ENCODE results near the gene NRXN2. TPM values are rescaled to one million over a fixed set of nuclear protein-coding genes. Genes with fewer than 3 reads are reported as not detected.

The NRXN2 gene
- total and polyA plus RNA-seq, 4 donors: 0.17 to 2.8 (median 1.4) TPM

DNA sequence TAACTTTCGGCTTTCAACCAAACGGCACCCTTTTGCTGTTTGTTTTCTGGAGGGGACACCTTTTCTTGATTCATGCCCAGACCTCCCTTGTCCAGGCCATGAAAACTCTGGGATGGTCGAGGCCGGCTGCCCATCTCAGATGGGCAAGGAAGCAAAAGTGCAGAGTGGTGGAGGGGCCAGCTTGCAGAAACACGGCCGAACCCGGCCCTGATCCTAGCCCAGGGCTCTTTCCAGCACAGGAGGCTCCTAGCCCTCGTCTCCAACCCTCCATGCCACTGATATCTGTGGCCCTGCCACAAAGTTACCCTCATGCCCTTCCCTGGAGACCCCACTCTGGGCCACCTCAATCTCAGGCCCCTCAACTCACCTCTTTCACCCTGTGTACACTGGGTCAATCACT, 150.9 kb downstream of the NRXN2 start:
- TF ChIP-seq, protein P1, sequence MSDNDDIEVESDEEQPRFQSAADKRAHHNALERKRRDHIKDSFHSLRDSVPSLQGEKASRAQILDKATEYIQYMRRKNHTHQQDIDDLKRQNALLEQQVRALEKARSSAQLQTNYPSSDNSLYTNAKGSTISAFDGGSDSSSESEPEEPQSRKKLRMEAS (IDR thresholded peaks at IDR 0.05): no peak
- no peaks in the 10 kb centered on the region for H3K27me3 ChIP-seq (ENCODE audit: control insufficient read depth in 4 of 4, insufficient read depth in 4 of 4, low read length in 3 of 4)
- H3K9ac ChIP-seq (ENCODE audit: low read depth in 1 of 2, low read length in 2 of 2): no peak overlapping the region
- H3K27ac ChIP-seq (ENCODE audit: low read depth in 1 of 2, low read length in 2 of 2): no peak overlapping the region
- H3K4me1 ChIP-seq (ENCODE audit: control insufficient read depth in 4 of 4, insufficient read depth in 4 of 4, low read length in 3 of 4): peaks cover 0 to 2% (median 0%) of the 10 kb centered on the region in 4 donors
- no peaks in the 10 kb centered on the region for H3K36me3 ChIP-seq (ENCODE audit: control insufficient read depth in 4 of 4, insufficient read depth in 3 of 4, low read depth in 1 of 4, low read length in 3 of 4)
- 89% methylated on average over 8 of the region's 8 CpGs for WGBS
- DNase-seq (ENCODE audit: low spot score): no peak
- no peaks in the 10 kb centered on the region for H3K9me3 ChIP-seq (ENCODE audit: control insufficient read depth in 4 of 4, low read length in 3 of 4)
- no peak overlapping the region for H3K4me3 ChIP-seq (ENCODE audit: low read depth in 1 of 3, low read length in 3 of 3)

DNA sequence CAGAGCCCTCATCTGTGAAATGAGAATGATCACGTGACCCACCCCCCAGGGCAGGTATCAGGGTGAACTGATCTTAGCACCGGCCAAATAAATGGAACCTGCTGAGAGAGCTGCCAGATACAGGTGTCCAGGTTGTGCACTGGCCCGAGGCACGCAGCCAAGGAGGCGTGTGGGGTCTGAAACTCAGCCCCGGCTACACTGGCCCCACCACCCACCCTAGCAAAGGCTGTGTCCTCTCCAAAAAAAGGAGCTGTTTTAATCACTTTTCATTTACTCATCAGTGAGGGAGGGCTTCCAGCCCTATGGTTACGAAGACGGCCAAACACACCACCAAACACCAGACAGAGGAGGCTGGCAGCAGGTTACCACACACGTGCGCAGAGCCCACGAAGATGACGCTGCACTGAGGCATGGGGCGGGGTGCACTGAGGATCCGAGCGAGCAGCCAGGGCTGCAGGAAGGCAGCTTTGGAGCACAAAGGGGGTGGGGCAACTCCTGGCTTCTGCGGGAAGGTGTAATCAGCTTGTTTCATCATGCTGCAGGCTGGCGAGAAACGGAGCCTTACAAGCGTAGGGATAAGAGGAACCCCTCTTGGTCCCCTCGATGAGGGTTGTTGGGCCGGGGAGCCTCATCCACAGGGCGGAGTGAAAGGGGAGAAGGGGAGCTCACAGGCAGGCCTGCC, 151.4 kb downstream of the NRXN2 start:
- Histone ChIP-seq H3K27me3 (ENCODE audit: control insufficient read depth in 4 of 4, insufficient read depth in 4 of 4, low read length in 3 of 4) (no peaks in the 10 kb centered on the region), H3K4me1 (ENCODE audit: control insufficient read depth in 4 of 4, insufficient read depth in 4 of 4, low read length in 3 of 4) (peaks cover 0 to 6% (median 1%) of the 10 kb centered on the region in 4 donors), H3K4me3 (ENCODE audit: low read depth in 1 of 3, low read length in 3 of 3) (no peak overlapping the region), H3K9ac (ENCODE audit: low read depth in 1 of 2, low read length in 2 of 2) (no peak overlapping the region), H3K27ac (ENCODE audit: low read depth in 1 of 2, low read length in 2 of 2) (no peak overlapping the region), H3K9me3 (ENCODE audit: control insufficient read depth in 4 of 4, low read length in 3 of 4) (no peaks in the 10 kb centered on the region), H3K36me3 (ENCODE audit: control insufficient read depth in 4 of 4, insufficient read depth in 3 of 4, low read depth in 1 of 4, low read length in 3 of 4) (no peaks in the 10 kb centered on the region)
- no peak for DNase-seq (ENCODE audit: low spot score)
- TF ChIP-seq SP1 (IDR thresholded peaks at IDR 0.05) (no peak), YY1 (IDR thresholded peaks at IDR 0.05) (no peak), HNF4A (conservative IDR thresholded peaks at IDR 0.05) (no peak), TAF1 (conservative IDR thresholded peaks at IDR 0.05) (no peak), GABPA (IDR thresholded peaks at IDR 0.05 in 1 of 2, conservative IDR thresholded peaks at IDR 0.05 in 1 of 2) (no peak)
- TF ChIP-seq, protein P2, sequence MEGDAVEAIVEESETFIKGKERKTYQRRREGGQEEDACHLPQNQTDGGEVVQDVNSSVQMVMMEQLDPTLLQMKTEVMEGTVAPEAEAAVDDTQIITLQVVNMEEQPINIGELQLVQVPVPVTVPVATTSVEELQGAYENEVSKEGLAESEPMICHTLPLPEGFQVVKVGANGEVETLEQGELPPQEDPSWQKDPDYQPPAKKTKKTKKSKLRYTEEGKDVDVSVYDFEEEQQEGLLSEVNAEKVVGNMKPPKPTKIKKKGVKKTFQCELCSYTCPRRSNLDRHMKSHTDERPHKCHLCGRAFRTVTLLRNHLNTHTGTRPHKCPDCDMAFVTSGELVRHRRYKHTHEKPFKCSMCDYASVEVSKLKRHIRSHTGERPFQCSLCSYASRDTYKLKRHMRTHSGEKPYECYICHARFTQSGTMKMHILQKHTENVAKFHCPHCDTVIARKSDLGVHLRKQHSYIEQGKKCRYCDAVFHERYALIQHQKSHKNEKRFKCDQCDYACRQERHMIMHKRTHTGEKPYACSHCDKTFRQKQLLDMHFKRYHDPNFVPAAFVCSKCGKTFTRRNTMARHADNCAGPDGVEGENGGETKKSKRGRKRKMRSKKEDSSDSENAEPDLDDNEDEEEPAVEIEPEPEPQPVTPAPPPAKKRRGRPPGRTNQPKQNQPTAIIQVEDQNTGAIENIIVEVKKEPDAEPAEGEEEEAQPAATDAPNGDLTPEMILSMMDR (IDR thresholded peaks at IDR 0.05; ENCODE audit: low read depth, low read length, missing input control): no peak
- TF ChIP-seq, protein P3, sequence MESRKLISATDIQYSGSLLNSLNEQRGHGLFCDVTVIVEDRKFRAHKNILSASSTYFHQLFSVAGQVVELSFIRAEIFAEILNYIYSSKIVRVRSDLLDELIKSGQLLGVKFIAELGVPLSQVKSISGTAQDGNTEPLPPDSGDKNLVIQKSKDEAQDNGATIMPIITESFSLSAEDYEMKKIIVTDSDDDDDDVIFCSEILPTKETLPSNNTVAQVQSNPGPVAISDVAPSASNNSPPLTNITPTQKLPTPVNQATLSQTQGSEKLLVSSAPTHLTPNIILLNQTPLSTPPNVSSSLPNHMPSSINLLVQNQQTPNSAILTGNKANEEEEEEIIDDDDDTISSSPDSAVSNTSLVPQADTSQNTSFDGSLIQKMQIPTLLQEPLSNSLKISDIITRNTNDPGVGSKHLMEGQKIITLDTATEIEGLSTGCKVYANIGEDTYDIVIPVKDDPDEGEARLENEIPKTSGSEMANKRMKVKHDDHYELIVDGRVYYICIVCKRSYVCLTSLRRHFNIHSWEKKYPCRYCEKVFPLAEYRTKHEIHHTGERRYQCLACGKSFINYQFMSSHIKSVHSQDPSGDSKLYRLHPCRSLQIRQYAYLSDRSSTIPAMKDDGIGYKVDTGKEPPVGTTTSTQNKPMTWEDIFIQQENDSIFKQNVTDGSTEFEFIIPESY (IDR thresholded peaks at IDR 0.05): no peak
- TF ChIP-seq, protein P4, sequence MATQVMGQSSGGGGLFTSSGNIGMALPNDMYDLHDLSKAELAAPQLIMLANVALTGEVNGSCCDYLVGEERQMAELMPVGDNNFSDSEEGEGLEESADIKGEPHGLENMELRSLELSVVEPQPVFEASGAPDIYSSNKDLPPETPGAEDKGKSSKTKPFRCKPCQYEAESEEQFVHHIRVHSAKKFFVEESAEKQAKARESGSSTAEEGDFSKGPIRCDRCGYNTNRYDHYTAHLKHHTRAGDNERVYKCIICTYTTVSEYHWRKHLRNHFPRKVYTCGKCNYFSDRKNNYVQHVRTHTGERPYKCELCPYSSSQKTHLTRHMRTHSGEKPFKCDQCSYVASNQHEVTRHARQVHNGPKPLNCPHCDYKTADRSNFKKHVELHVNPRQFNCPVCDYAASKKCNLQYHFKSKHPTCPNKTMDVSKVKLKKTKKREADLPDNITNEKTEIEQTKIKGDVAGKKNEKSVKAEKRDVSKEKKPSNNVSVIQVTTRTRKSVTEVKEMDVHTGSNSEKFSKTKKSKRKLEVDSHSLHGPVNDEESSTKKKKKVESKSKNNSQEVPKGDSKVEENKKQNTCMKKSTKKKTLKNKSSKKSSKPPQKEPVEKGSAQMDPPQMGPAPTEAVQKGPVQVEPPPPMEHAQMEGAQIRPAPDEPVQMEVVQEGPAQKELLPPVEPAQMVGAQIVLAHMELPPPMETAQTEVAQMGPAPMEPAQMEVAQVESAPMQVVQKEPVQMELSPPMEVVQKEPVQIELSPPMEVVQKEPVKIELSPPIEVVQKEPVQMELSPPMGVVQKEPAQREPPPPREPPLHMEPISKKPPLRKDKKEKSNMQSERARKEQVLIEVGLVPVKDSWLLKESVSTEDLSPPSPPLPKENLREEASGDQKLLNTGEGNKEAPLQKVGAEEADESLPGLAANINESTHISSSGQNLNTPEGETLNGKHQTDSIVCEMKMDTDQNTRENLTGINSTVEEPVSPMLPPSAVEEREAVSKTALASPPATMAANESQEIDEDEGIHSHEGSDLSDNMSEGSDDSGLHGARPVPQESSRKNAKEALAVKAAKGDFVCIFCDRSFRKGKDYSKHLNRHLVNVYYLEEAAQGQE (IDR thresholded peaks at IDR 0.05): no peak
- WGBS: 71% methylated on average over 22 of the region's 22 CpGs

All from liver (tissue), 9 donors.